ENCODE results near the gene CES4A.
"Not testable (repeated sequence)": the region's sequence is repeated elsewhere in the genome, so short reads cannot be mapped to it uniquely, and the experiment has no call there.

DNA sequence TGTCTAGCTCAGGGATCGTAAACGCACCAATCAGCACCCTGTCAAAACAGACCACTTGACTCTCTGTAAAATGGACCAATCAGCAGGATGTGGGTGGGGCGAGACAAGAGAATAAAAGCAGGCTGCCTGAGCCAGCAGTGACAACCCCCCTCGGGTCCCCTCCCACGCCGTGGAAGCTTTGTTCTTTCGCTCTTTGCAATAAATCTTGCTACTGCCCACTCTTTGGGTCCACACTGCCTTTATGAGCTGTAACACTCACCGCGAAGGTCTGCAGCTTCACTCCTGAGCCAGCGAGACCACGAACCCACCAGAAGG lies 13.5 kb upstream of the CES4A start:
- not testable (repeated sequence) for TF ChIP-seq POLR2A (IDR thresholded peaks at IDR 0.05; ENCODE audit: low read length); GATA1 (IDR thresholded peaks at IDR 0.05; ENCODE audit: low read depth, low read length)

All from erythroblast (primary cell).